GM10248 (cell line): ENCODE results near the gene LSM14A.

Experiments used
- CTCF ChIA-PET: fragments of 300-600 bp; sonication (Branson Sonifier 250); formaldehyde crosslinking; extraction: SDS; loops from one replicate; lab custom pipeline; 2021; ENCODE audit warnings: antibody characterized with exemption; lab: Yijun Ruan, JAX
- POLR2A ChIA-PET: fragments of 350-650 bp; sonication (Branson Sonifier 250); formaldehyde crosslinking; extraction: SDS; loops from one replicate; lab custom pipeline; 2020; ENCODE audit warnings: antibody characterized with exemption; lab: Yijun Ruan, JAX
- DNase-seq: peaks from one replicate; pipeline ENCODE4 v3.0.0; 2012; ENCODE audit errors: extremely low spot score
- TF ChIP-seq, protein P1 (sequence below): IDR thresholded peaks from 2 replicates; pipeline ENCODE4 v1.5.1; 2012; ENCODE audit warnings: mild to moderate bottlenecking, low read depth; ENCODE audit errors: extremely low read depth, missing control alignments, control extremely low read depth

The LSM14A gene

DNA sequence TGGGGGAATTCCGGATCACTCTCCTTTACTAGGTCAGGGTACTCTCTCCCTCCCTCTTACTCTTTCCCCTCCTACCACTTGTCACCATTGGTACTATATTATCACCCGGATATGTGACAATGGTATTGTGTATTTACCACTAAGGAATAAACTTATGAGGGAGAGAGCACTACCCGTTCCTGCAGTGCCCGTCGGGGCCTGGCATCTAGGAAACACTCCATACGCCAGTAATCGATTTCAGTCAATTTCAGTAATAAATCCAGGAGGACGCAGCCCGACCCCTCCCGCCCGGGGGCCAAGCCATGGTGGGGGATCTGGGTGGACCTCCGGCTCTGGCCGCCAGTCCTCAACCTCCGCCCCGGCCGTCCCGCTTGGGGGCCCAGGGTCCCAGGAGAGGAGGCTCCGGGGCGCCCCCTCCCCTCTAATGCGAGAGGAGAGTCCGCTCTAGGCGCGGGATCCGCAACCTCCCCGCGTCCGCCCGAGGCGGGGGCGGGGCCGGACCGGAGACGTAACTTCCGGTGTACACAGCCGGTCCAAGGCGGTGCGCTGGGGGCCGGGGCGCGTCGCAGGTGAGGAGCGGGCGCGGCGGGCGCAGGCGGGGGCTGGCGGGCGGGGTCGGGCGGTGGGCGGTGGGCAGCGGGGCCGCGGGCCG, 81.9 kb downstream of the LSM14A start, which contains the start of gene GARRE1:
Gene GARRE1, plus strand, starts transcription at position 509 of the 652 bp plus-strand sequence. CDS start 45,920 bp downstream, outside the sequence.
- TF ChIP-seq, protein P1, sequence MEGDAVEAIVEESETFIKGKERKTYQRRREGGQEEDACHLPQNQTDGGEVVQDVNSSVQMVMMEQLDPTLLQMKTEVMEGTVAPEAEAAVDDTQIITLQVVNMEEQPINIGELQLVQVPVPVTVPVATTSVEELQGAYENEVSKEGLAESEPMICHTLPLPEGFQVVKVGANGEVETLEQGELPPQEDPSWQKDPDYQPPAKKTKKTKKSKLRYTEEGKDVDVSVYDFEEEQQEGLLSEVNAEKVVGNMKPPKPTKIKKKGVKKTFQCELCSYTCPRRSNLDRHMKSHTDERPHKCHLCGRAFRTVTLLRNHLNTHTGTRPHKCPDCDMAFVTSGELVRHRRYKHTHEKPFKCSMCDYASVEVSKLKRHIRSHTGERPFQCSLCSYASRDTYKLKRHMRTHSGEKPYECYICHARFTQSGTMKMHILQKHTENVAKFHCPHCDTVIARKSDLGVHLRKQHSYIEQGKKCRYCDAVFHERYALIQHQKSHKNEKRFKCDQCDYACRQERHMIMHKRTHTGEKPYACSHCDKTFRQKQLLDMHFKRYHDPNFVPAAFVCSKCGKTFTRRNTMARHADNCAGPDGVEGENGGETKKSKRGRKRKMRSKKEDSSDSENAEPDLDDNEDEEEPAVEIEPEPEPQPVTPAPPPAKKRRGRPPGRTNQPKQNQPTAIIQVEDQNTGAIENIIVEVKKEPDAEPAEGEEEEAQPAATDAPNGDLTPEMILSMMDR = peak; percentile 1
- DNase-seq = peak; percentile 91
- CTCF ChIA-PET = interaction anchor here (1.1 kb wide), 1 partner anchor 32 kb away, joined by 3 read pairs; no protein-coding TSS in a partner anchor
- POLR2A ChIA-PET = no interaction called here

DNA sequence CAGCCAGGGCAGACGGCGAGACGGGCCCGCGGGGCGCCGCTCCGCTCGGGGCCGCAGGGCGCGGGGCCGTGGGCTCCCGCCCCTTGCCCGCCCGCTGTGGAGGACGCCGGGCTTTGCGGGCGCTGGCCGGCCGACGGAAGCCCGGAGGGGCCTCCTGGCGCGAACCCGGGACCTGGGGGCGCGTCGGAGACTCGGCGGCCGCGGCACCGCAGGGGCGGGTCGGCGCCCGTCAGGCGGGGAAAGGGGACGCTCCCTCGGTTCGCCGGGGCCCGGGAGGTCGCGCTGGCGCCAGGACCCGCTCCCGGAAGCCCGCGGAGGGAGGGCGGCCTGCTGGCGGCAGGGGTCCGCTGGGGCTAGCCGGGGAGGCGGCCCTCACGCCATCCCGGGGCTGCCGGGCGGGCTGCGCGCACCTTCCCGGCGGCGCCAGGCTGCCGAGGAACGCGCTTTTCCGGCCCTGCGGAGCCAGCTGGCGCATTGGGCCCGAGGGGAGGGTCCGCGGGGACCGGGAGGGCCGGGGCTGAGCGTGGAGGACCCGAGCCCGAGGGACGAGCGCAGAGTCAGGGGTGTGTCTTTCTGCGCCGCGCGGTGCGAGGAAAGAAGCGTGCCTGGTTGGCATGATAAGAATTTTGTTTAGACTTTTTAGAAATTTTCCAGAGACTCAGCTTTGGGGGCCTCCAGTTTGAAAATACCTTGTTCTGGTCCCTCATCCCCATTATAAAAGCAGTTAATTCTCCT, 82.6 kb downstream of the LSM14A start:
- POLR2A ChIA-PET = no interaction called here
- TF ChIP-seq, protein P1 = no peak
- CTCF ChIA-PET = no interaction called here
- peak; percentile 72 for DNase-seq

DNA sequence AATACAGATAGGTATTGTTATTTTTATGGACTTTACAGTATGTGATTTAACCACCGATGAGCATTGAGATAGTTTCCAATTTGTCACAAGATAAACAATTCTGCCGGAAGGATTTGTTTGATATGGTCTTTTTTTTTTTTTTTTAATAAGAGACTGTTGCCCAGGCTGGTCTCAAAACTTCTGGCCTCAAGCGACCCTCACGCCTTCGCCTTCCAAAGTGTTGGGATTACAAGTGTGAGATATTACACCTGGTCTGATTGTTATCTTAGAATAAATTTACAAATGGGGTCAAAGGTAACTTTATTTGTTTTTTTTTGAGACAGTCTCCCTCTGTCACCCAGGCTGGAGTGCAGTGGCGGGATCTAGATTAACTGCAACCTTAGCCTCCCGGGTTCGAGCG, 83.2 kb downstream of the LSM14A start:
- ChIA-PET CTCF (interaction anchor here (0.9 kb wide), 1 partner anchor 10 kb away, joined by 3 read pairs; no protein-coding TSS in a partner anchor), POLR2A (no interaction called here)
- TF ChIP-seq, protein P1 = no peak
- DNase-seq = no peak

DNA sequence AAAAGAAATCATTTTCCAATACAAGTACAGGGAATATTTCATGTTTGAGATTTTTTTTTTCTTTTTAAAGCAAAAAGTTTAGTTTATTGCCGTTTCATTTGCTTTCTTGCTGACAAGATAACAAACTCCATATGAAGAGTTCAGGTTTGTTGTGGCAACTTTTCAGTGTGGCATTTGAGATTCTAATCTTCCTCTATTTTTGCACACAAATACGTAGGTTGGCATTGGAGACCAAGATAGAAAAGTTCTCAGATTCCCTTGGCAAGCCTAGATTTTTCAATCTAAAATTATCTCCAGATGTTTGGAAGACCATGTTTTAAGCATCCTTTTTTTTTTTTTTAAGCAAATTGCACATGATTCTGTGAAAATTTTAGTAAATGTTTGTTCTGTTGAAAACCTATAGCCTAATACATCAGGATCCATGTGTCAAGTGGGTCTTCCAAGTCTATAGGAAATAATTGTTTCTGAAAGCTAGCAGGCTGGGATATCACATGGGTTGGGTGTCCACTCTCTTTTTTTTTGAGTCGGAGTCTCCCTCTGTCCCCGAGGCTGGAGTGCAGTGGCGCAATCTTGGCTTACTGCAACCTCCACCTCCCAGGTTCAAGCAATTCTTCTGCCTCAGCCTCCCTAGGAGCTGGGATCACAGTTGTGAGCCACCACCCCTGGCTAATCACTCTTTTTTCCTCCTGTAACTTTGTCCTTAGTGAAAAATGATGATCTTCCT, 84.7 kb downstream of the LSM14A start:
- ChIA-PET CTCF (interaction anchor here (1.8 kb wide), 1 partner anchor 16 kb away, joined by 5 read pairs; no protein-coding TSS in a partner anchor), POLR2A (interaction anchor here (0.6 kb wide), 1 partner anchor 94 kb away, joined by 3 read pairs; no protein-coding TSS in a partner anchor)
- TF ChIP-seq, protein P1 = no peak
- no peak for DNase-seq

DNA sequence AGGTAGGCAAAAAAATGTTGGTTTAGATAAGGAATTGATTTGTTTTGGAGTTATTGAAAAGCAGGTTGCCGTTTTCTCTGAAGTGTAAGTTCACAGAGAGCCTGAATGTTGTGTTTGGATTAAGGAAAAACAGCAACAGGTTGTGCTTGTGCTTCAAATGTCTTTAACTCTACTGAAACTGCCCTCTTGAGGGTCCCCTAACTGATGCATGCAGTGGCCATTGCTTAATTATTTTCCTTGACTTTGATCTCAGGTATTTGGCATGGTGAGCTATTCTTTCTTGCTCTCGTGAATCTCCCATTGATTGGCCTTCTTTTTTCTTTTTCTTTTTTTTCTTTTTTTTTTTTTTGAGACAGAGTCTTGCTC, 85.2 kb downstream of the LSM14A start:
- ChIA-PET POLR2A (interaction anchor here (0.6 kb wide), 1 partner anchor 94 kb away, joined by 3 read pairs; no protein-coding TSS in a partner anchor), CTCF (interaction anchor here (1.8 kb wide), 1 partner anchor 16 kb away, joined by 5 read pairs; no protein-coding TSS in a partner anchor)
- DNase-seq = no peak
- TF ChIP-seq, protein P1 = no peak

DNA sequence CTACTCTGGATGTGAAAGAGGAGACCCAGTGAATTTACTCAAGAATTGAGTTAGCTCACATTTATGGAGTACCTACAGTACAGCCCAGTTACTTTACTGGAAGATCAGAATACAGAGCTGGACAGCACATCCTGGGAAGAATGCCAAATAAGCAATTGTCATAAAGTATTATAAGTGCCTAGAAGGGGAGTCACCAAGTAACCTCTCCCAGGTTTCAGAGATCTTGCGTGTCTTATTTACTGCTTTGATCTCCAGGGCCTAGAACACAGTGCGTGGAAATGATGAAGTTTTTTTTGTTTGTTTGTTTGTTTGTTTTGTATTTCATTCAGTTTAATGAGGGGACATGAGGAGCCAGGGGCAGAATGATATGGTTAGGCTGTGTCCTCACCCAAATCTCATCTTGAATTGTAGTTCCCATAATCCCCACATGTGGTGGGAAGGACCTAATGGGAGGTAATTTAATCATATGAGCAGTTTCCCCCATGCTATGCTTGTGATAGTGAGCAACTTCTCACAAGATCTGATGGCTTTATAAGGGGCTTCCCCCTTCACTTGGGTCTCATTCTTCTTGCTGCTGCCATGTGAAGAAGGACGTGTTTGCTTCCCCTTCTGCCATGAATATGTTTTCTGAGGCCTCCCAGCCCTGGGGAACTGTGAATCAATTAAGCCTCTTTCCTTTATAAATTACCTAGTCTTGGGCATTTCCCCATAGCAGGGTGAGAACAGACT, 87.2 kb downstream of the LSM14A start:
- POLR2A ChIA-PET = no interaction called here
- CTCF ChIA-PET = interaction anchor here (0.6 kb wide), 1 partner anchor 10 kb away, joined by 3 read pairs; no protein-coding TSS in a partner anchor
- DNase-seq = no peak
- TF ChIP-seq, protein P1 = no peak
